VCaP (cell line): Measurements from ENCODE around the gene CEMIP.

Experiments used
- H3K27ac ChIP-seq: fragments of 450-650 bp; 2 replicates; pipeline ENCODE4 v1.5.1; 2017
- CTCF ChIP-seq: fragments of 450-650 bp; conservative IDR thresholded peaks from 2 replicates; pipeline ENCODE4 v1.5.1; 2017; ENCODE audit warnings: mild to moderate bottlenecking, moderate library complexity

The CEMIP gene

GRCh38 chr15:80796407-80796806, 17.2 kb downstream of the CEMIP start:
- TF ChIP-seq CTCF: no peak
- no peak overlapping the region for H3K27ac ChIP-seq

GRCh38 chr15:80798911-80799310, 19.7 kb downstream of the CEMIP start:
- no peak for TF ChIP-seq CTCF

GRCh38 chr15:80800067-80800466, 20.9 kb downstream of the CEMIP start:
- TF ChIP-seq CTCF: no peak
- H3K27ac ChIP-seq: no peak overlapping the region

More at GRCh38 chr15:80798911-80799310, 19.7 kb downstream of the CEMIP start:
- peak overlapping the region; percentile 20 for H3K27ac ChIP-seq

- TF ChIP-seq CTCF: no peak
- H3K27ac ChIP-seq: peak overlapping the region; percentile 99; the same call in 1 of the 2 replicates
These were observed 22.9 kb downstream of the CEMIP start for GRCh38 chr15:80801891-80802680.

GRCh38 chr15:80803580-80804525, 24.7 kb downstream of the CEMIP start:
- no peak for TF ChIP-seq CTCF

GRCh38 chr15:80804970-80805495, 25.9 kb downstream of the CEMIP start:
- H3K27ac ChIP-seq: peak overlapping the region; percentile 99

More at GRCh38 chr15:80803580-80804525, 24.7 kb downstream of the CEMIP start:
- H3K27ac ChIP-seq: peak overlapping the region; percentile 99

More at GRCh38 chr15:80804970-80805495, 25.9 kb downstream of the CEMIP start:
- no peak for TF ChIP-seq CTCF
